ENCODE measurements around the gene TMEM184A. TPM values are rescaled to one million over a fixed set of nuclear protein-coding genes. Genes with fewer than 3 reads are reported as not detected.

Gene TMEM184A
- total RNA-seq, 1 donor from 2014 or later: 0.36 TPM

DNA sequence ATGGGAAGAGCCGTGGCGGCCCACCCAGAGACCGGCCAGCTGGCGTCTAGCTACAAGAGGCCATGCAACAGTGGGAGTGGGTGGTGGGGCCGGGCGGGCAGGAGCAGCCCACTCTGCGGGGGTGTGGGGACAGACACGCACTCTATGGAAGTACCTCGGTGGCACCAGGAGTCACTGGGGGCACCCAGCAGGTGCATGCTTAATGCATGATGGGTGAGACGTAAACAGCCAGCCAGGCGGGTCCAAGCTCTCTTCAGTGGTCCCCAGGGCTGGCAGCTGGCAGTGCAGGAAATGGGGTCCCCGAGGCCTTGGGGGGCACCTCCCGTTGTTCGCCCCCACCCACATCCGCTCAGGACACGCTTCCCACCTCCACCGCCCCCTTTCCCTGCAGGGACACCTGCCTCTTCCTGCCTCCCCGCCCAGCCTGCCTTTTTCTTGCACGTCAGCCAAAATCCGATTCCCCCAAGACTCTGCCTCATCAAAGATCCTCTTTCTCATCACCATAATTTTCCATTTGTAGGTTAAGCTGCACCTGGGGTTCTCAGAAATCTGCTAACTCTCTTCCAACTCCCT lies 36.4 kb upstream of the TMEM184A start:
- Histone ChIP-seq H3K27me3 (ENCODE audit: low read depth) (peaks cover 94% of the 10 kb centered on the region), H3K4me1 (peaks cover 9% of the 10 kb centered on the region), H3K27ac (replicated peaks) (no peak overlapping the region), H3K9me3 (replicated peaks) (peaks cover 11% of the 10 kb centered on the region), H3K4me3 (no peak overlapping the region), H3K36me3 (no peaks in the 10 kb centered on the region)
- DNase-seq: no peak
- TF ChIP-seq CTCF (IDR thresholded peaks at IDR 0.05; ENCODE audit: borderline replicate concordance): no peak
- intact Hi-C loops (cut with micrococcal nuclease): no loop called here

DNA sequence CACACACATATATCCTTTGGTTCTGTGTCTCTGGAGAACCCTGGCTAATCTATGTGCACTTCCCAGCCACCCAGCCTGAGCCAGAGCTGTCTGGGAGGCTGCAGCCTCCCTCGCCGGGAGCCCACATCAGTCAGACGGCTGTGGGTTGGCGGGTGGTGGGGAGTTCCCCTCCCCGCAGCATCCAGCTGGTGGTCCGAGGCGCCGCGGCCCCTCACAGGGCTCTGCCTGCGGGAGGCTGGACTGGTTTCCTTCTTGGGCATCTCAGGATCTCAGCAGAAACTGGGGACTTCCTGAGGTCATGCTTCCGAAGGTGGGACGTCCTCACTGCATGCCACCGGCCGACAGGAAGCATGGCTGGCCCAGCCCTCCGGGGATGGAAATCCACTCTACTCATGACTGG lies 35.9 kb upstream of the TMEM184A start:
- DNase-seq: no peak
- no peaks in the 10 kb centered on the region for H3K36me3 ChIP-seq
- intact Hi-C loops (cut with micrococcal nuclease): no loop called here
- H3K4me3 ChIP-seq: no peak overlapping the region
- H3K27ac ChIP-seq (replicated peaks): no peak overlapping the region
- TF ChIP-seq CTCF (IDR thresholded peaks at IDR 0.05; ENCODE audit: borderline replicate concordance): no peak
- H3K27me3 ChIP-seq (ENCODE audit: low read depth): peaks cover 94% of the 10 kb centered on the region
- H3K4me1 ChIP-seq: peaks cover 9% of the 10 kb centered on the region
- peaks cover 11% of the 10 kb centered on the region for H3K9me3 ChIP-seq (replicated peaks)

DNA sequence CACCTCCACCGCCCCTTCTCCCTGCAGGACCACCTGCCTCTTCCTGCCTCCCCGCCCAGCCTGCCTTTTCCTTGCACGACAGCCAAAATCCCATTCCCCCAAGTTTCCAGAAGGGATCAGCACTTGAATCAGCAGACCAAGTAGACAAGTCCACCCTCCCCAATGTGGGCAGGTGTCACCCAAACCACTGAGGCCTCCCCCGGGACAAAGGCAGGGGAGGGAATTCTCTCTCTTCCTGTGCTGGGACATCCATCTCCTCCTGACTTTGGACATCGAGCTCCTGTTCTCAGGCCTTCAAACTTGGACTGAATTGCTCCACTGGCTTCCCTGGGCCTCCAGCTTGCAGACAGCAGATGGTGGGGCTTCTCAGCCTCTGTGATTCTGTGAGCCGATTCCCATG lies 35.4 kb upstream of the TMEM184A start:
- no peak overlapping the region for H3K27ac ChIP-seq (replicated peaks)
- H3K4me3 ChIP-seq: no peak overlapping the region
- H3K4me1 ChIP-seq: peaks cover 9% of the 10 kb centered on the region
- H3K36me3 ChIP-seq: no peaks in the 10 kb centered on the region
- peaks cover 11% of the 10 kb centered on the region for H3K9me3 ChIP-seq (replicated peaks)
- peaks cover 89% of the 10 kb centered on the region for H3K27me3 ChIP-seq (ENCODE audit: low read depth)
- TF ChIP-seq CTCF (IDR thresholded peaks at IDR 0.05; ENCODE audit: borderline replicate concordance): no peak
- intact Hi-C loops (cut with micrococcal nuclease): no loop called here
- no peak for DNase-seq

DNA sequence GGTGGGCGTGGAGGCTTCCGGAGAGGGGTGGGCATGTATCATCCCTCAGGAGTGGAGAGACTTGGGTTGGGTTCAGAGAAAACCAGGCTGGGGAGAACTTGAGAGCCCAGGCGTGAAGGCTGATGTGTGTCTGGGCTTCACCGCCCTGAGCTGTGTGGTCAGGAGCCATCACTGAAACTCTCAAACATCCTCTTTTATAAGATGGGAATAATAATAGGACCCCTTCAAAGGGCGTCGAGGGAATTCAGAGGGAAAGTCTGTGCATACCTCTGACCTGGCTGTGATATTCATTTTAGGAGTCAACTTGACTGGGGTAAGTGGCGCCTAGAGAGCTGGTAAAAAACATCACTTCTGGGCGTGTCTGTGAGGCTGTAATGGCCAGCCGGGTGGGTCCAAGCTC lies 34.9 kb upstream of the TMEM184A start:
- no peak for DNase-seq
- peaks cover 11% of the 10 kb centered on the region for H3K9me3 ChIP-seq (replicated peaks)
- no peaks in the 10 kb centered on the region for H3K36me3 ChIP-seq
- no peak overlapping the region for H3K4me3 ChIP-seq
- no peak overlapping the region for H3K27ac ChIP-seq (replicated peaks)
- intact Hi-C loops (cut with micrococcal nuclease): no loop called here
- peaks cover 84% of the 10 kb centered on the region for H3K27me3 ChIP-seq (ENCODE audit: low read depth)
- TF ChIP-seq CTCF (IDR thresholded peaks at IDR 0.05; ENCODE audit: borderline replicate concordance): no peak
- peaks cover 9% of the 10 kb centered on the region for H3K4me1 ChIP-seq

- intact Hi-C loops (cut with micrococcal nuclease): no loop called here
- H3K4me1 ChIP-seq: peaks cover 9% of the 10 kb centered on the region
- no peak for DNase-seq
- no peaks in the 10 kb centered on the region for H3K36me3 ChIP-seq
- H3K27ac ChIP-seq (replicated peaks): no peak overlapping the region
- no peak overlapping the region for H3K4me3 ChIP-seq
- H3K27me3 ChIP-seq (ENCODE audit: low read depth): peaks cover 80% of the 10 kb centered on the region
- TF ChIP-seq CTCF (IDR thresholded peaks at IDR 0.05; ENCODE audit: borderline replicate concordance): no peak
- H3K9me3 ChIP-seq (replicated peaks): peaks cover 11% of the 10 kb centered on the region
Measured at GRCh38 chr7:1590476-1590875, 34.5 kb upstream of the TMEM184A start.
